GM18505 (cell line): ENCODE results near the gene SUSD3.

Experiments
- ATAC-seq: cut with Tn5 transposase; IDR thresholded peaks from one replicate; pipeline ENCODE4 v1.9.1; 2021; ENCODE audit not compliant: unreplicated experiment
- POLR2A ChIP-seq: IDR thresholded peaks from 4 replicates; pipeline ENCODE4 v1.6.1; 2011; ENCODE audit warnings: borderline replicate concordance; ENCODE audit not compliant: insufficient read depth, insufficient read length; ENCODE audit errors: extremely low read depth

SUSD3 gene

GRCh38 chr9:93129691-93130500 lies 71.4 kb downstream of the SUSD3 start:
- no peak for TF ChIP-seq POLR2A
- no peak for ATAC-seq

DNA sequence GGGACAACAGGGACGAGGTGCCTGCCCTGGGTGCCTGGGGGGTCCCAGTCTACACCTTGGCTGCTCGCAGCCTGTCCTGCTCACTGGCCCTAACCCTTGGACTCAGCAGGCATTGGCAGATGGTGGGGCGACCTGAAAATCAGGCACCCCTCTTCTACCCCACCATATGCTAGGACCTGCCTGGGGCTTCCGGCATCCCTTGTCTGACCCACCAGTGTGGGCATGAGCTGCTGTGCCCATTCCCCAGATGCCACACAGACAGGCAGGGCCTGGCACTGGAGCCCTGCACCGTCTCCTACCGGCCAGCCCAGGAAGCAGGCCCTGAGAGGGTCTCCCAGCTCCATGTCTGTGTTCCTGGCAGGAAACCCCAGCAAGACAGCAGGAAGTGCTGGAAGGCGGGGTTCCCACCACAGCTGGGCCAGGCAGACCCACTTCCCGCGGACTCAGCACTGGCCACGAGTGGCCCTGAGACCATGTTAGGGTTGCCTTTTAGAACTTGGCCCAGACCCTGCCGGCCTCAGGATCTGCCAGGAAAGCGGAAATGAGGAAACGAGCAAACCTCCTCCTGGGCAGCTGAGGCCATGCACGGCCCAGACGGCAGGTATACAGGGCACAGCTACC lies 72.5 kb downstream of the SUSD3 start:
- no peak for ATAC-seq
- TF ChIP-seq POLR2A = no peak

- no peak for TF ChIP-seq POLR2A
These were observed 73.2 kb downstream of the SUSD3 start for GRCh38 chr9:93131599-93132286.

DNA sequence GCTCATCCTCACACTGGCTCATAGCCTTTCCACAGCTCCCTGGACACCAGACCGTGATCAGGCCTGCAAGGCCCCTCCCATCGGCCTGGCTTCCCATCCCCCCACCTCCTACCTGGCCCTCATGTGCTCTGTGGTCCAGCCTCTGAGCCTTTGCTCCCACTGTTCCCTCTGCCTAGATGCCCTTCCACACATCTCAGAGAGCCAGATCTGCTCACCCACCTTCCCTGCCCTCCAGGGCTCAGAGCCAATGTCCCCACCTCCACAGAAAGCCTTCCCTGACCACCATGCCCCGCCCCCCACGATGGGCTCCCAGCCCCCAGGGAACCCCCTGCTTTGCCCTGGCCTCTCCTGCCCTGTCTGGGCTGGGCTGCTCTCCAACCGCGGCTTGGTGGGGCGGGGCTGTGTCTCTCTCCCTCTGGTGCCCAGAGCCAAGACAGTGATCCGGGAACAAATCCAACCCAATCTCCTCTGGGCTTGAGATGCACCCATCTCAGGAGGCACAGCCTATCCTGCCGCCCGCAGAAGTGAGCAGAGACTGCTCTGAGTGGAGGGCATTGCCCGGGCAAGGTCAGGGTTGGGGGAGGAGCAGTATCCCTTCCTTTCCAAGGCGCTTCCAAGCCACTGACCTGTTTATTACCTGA lies 73.9 kb downstream of the SUSD3 start:
- ATAC-seq = no peak

More at GRCh38 chr9:93131599-93132286, 73.2 kb downstream of the SUSD3 start:
- ATAC-seq = no peak

GRCh38 chr9:93132946-93133680 lies 74.6 kb downstream of the SUSD3 start:
- no peak for ATAC-seq
- no peak for TF ChIP-seq POLR2A

More for the DNA sequence above, 73.9 kb downstream of the SUSD3 start:
- no peak for TF ChIP-seq POLR2A

DNA sequence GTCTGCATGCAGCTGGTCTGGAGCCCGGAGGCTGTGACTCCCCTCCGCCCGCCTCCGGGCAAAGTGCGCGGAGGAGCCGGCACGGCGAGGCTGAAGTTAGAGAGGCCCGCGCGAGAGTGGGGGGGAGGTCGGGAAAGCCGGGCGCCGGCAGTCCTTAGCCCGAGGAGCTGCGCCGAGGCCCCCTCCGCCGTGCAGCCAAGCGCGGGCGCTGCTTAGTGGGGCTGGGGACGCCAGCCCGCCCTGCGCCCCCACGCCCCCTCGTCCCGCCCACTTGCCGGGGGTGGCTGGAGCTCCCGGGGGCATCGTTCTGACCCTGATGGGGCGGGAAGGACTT lies 75.1 kb downstream of the SUSD3 start:
- no peak for TF ChIP-seq POLR2A
- ATAC-seq = peak; percentile 37

DNA sequence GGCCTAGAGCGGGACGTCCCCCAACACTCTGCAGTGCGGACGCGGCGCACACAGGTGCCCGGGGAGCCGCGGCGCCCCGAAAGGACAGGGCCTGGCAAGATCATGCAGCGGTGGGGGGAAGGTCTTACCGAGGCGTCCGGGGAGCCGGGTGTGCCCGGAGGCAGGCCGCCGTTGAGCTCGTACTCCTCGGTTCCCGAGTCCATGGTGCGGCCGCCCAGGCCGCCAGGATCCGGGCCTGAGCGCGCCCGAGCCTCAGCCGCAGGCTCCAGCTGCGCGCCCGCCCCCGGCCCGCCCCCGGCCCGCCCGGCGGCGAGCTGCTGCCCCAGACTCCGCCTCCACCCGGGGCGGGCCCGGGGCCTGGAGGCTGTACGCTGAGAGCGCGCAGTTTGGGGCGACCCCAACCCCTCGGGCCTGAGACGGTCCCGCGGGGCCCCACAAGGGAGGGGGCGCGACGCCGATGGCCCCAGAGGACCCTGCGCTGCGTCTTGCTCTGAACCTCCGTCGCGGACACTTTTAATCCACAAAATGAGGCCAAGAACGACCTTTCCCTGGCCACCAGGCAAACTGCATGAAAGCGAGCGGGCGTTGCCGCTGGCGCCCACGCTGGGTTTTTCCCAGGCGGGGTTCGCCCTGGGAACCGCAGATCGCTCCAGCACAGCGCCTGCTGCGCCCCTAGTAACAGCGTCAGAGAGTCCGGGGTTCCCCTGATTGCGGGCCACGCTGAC lies 75.7 kb downstream of the SUSD3 start, which contains the start of gene NINJ1:
Gene NINJ1 (minus strand): TSS at position 237 of the 725 bp plus-strand sequence. CDS start 34 bp downstream, at position 203.
- peak; percentile 67 for ATAC-seq
- TF ChIP-seq POLR2A = peak; percentile 51
